ENCODE measurements around the gene DENND1B. TPM values are rescaled to one million over a fixed set of nuclear protein-coding genes. Genes with fewer than 3 reads are reported as not detected.

DENND1B gene
- total and polyA plus RNA-seq, 2 of the 8 experiments (the other 6 are each of a cell fraction or from before 2014, with no cell fraction given) = 0.74 to 3.3 TPM

- TF ChIP-seq ASH2L (IDR thresholded peaks at IDR 0.05; ENCODE audit: low read length) (no peak), TAF7 (optimal IDR thresholded peaks at IDR 0.05; ENCODE audit: borderline replicate concordance, low read depth, low read length) (no peak), ATF2 (IDR thresholded peaks at IDR 0.05; ENCODE audit: low read length) (no peak), YY1 (IDR thresholded peaks at IDR 0.05; ENCODE audit: low read depth, low read length) (no peak), HDAC6 (IDR thresholded peaks at IDR 0.05; ENCODE audit: low read depth, low read length) (no peak), BACH1 (IDR thresholded peaks at IDR 0.05; ENCODE audit: low read length) (no peak), CHD2 (IDR thresholded peaks at IDR 0.05; ENCODE audit: low read length) (no peak), SIRT6 (IDR thresholded peaks at IDR 0.05; ENCODE audit: low read length) (no peak), SUZ12 (IDR thresholded peaks at IDR 0.05; ENCODE audit: low read length) (no peak), MAX (IDR thresholded peaks at IDR 0.05) (no peak)
- H4K20me1 ChIP-seq (replicated peaks in 1 of 2; ENCODE audit: control insufficient read depth in 1 of 2, insufficient read depth in 2 of 2, low read length in 2 of 2) = no peaks in the 10 kb centered on the region
- no peaks in the 10 kb centered on the region for H3K27me3 ChIP-seq (replicated peaks in 1 of 4; ENCODE audit: control insufficient read depth in 3 of 4, extremely low read depth in 1 of 4, insufficient read depth in 3 of 4, low read length in 3 of 4)
- no peak overlapping the region for H3K27ac ChIP-seq (ENCODE audit: low read depth, low read length)
- ChIA-PET POLR2A (ENCODE audit: partially characterized antibody) (no interaction called here), CTCF (ENCODE audit: partially characterized antibody) (no interaction called here)
- no peak overlapping the region for H3K18ac ChIP-seq (ENCODE audit: extremely low read depth, low read length)
- no peak overlapping the region for H4K5ac ChIP-seq (ENCODE audit: insufficient read length, low read depth, low read length)
- no peak overlapping the region for H2BK12ac ChIP-seq (ENCODE audit: low read depth, low read length)
- H3K4me1 ChIP-seq (replicated peaks in 1 of 4; ENCODE audit: control insufficient read depth in 3 of 4, insufficient read depth in 4 of 4, low read length in 3 of 4) = peaks cover 0 to 8% (median 0%) of the 10 kb centered on the region in 4 experiments; a peak in 1 of 7 replicates
- no peak overlapping the region for H3K14ac ChIP-seq (ENCODE audit: insufficient read length)
- no peak overlapping the region for H2BK15ac ChIP-seq (ENCODE audit: low read length)
- H2AK5ac ChIP-seq (ENCODE audit: low read depth, low read length) = no peak overlapping the region
- no peak overlapping the region for H4K91ac ChIP-seq (replicated peaks; ENCODE audit: insufficient read length, low read length)
- no peak for DNase-seq (ENCODE audit: low read depth in 1 of 2, low spot score in 2 of 2)
- no peak overlapping the region for H2BK20ac ChIP-seq (ENCODE audit: low read length)
- no peak overlapping the region for H2BK5ac ChIP-seq (ENCODE audit: low read depth, low read length)
- H3K56ac ChIP-seq (replicated peaks; ENCODE audit: insufficient read length, low read depth, low read length) = no peak overlapping the region
- no peak overlapping the region for H2BK120ac ChIP-seq (replicated peaks; ENCODE audit: low read depth, low read length)
- no peaks in the 10 kb centered on the region for H3K36me3 ChIP-seq (ENCODE audit: control insufficient read depth in 2 of 4, insufficient read depth in 4 of 4, low read length in 3 of 4)
- no peaks in the 10 kb centered on the region for H3K79me2 ChIP-seq (ENCODE audit: control insufficient read depth in 1 of 2, insufficient read depth in 2 of 2, low read length in 2 of 2)
- no peak overlapping the region for H3K4ac ChIP-seq (replicated peaks; ENCODE audit: insufficient read length, low read depth, low read length)
- no peaks in the 10 kb centered on the region for H3K9me3 ChIP-seq (ENCODE audit: insufficient read depth in 2 of 2, low read depth in 1 of 2, low read length in 1 of 2)
- H2AFZ ChIP-seq (ENCODE audit: low read length) = no peak overlapping the region
- H4K8ac ChIP-seq (ENCODE audit: extremely low read depth, insufficient read depth, low read length) = no peak overlapping the region
- no peak overlapping the region for H3K4me3 ChIP-seq (ENCODE audit: extremely low read depth in 1 of 4, insufficient read depth in 2 of 4, low read depth in 3 of 4, low read length in 4 of 4)
- no peak for FAIRE-seq
- H3K23ac ChIP-seq (ENCODE audit: insufficient read length) = no peak overlapping the region
- no peak overlapping the region for H3K4me2 ChIP-seq (ENCODE audit: insufficient read depth in 1 of 2, low read depth in 2 of 2, low read length in 2 of 2)
- H3K9ac ChIP-seq (replicated peaks in 1 of 4; ENCODE audit: extremely low read depth in 1 of 4, low read depth in 3 of 4, low read length in 3 of 4) = no peak overlapping the region
- H3K79me1 ChIP-seq (ENCODE audit: low read depth, low read length) = no peaks in the 10 kb centered on the region
- H3K23me2 ChIP-seq (ENCODE audit: low read depth, low read length) = no peaks in the 10 kb centered on the region
Observed at GRCh38 chr1:197632005-197632404, 143.3 kb downstream of the DENND1B start.

Measured in H1 (cell line).